ELF-1 (cell line): ENCODE results near the gene GOLGA8A.
"Not testable (repeated sequence)": the region's sequence is repeated elsewhere in the genome, so short reads cannot be mapped to it uniquely, and the experiment has no call there.

ENCODE experiments used
- DNase-seq: peaks from one replicate; pipeline ENCODE4 v3.0.0-alpha.2; 2016; ENCODE audit warnings: low read depth, low spot score

GOLGA8A gene

GRCh38 chr15:34408973-34409372 lies 28.6 kb downstream of the GOLGA8A start:
- not testable (repeated sequence) for DNase-seq

- not testable (repeated sequence) for DNase-seq
Observed at GRCh38 chr15:34403899-34404298, 33.7 kb downstream of the GOLGA8A start.

DNA sequence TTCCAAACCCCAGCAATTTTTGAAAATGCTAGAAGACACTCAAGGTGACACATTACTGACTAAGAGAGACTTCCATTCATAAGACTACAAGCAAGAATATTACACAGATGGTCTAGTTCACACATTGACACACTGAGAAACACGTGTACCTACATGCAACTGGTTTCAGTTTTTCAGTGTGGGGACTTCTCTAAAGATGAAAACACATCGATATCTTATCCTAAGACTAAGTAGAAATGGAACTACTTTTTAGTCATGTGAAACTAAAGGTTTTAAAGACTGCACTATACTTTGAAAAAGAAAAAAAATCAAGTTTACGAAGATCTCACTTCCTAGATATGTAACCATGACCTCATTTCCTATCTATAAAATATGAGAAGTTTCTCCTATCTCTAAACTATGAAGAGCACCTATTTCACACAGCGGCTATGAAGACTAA lies 34.4 kb downstream of the GOLGA8A start:
- not testable (repeated sequence) for DNase-seq

DNA sequence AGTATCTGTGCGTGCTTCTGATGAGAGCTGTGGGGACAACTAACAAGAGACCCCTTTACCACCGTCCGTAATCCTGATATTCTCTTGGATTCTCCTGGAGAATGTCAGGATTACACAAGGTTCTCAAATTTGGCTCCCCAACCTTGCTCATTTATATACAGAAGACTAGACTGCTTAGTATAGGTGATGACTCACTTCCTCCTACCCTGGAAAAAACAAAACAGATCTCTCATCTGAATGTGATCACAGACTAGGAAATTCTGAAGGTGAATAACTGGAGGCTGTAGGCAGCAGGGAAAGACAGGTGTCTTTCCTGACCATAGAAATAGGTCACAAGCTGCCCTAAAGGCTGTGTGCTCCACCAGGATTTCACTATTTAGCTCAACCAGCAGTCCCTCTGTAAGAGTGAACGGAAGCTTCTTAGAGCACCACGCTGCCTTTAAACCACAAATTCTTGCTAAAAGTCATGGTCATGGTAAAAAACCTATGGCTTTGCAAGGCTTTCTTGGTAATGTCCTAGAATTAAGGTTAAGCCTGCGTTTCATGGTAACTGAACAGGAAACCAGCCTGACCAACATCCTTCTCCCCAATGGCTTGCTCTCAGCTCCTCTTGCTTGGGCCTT lies 39.9 kb downstream of the GOLGA8A start:
- DNase-seq, result not testable (repeated sequence)

- DNase-seq, result not testable (repeated sequence)
Observed at GRCh38 chr15:34392981-34393380, 44.6 kb downstream of the GOLGA8A start.

GRCh38 chr15:34389594-34390086 lies 48.0 kb downstream of the GOLGA8A start:
- DNase-seq, result not testable (repeated sequence)
